HAP-1 (cell line): ENCODE data around the gene LHFPL3.

Source experiments
- DNase-seq, 2 experiments: peaks; one replicate each; pipeline ENCODE4 v3.0.0-alpha.2; 2016 to 2020; ENCODE audit warnings: low spot score in 2 of 2
- H3K27me3 ChIP-seq: fragments of 250-450 bp; sonication (Bioruptor Pico); 2 replicates; pipeline ENCODE4 v1.5.1; 2020; ENCODE audit warnings: low read depth, mild to moderate bottlenecking, moderate library complexity
- H3K36me3 ChIP-seq: fragments of 250-450 bp; sonication (Bioruptor Pico); replicated peaks from 2 replicates; pipeline ENCODE4 v1.5.1; 2020; ENCODE audit warnings: mild to moderate bottlenecking
- H3K4me1 ChIP-seq: fragments of 250-450 bp; sonication (Bioruptor Pico); 2 replicates; pipeline ENCODE4 v1.5.1; 2020; ENCODE audit warnings: mild to moderate bottlenecking
- H3K4me3 ChIP-seq: fragments of 250-450 bp; sonication (Bioruptor Pico); 2 replicates; pipeline ENCODE4 v1.5.1; 2020; ENCODE audit warnings: mild to moderate bottlenecking, moderate library complexity
- H3K9me3 ChIP-seq: fragments of 250-450 bp; sonication (Bioruptor Pico); 2 replicates; pipeline ENCODE4 v1.5.1; 2020; ENCODE audit warnings: mild to moderate bottlenecking, moderate library complexity
- in situ Hi-C: fragments of 300-500 bp; cut with MboI; formaldehyde crosslinking; loops from 3 replicates; pipeline ENCODE4 v1.14.3; 2020; ENCODE audit warnings: low sequenced_read_pairs, inconsistent platforms, mixed read lengths

Gene LHFPL3

GRCh38 chr7:104894726-104895521, 566.5 kb downstream of the LHFPL3 start:
- in situ Hi-C loops = no loop called here
- H3K4me1 ChIP-seq = peaks cover 6% of the 10 kb centered on the region
- H3K4me3 ChIP-seq = no peak overlapping the region
- no peaks in the 10 kb centered on the region for H3K36me3 ChIP-seq
- DNase-seq = no peak
- no peaks in the 10 kb centered on the region for H3K9me3 ChIP-seq
- H3K27me3 ChIP-seq = no peaks in the 10 kb centered on the region

- Histone ChIP-seq H3K27me3 (no peaks in the 10 kb centered on the region), H3K9me3 (no peaks in the 10 kb centered on the region), H3K36me3 (no peaks in the 10 kb centered on the region), H3K4me3 (no peak overlapping the region), H3K4me1 (peaks cover 12% of the 10 kb centered on the region)
- in situ Hi-C loops = no loop called here
- no peak for DNase-seq
Observed at GRCh38 chr7:104895522-104896236, 567.3 kb downstream of the LHFPL3 start.

- Histone ChIP-seq H3K9me3 (no peaks in the 10 kb centered on the region), H3K27me3 (no peaks in the 10 kb centered on the region), H3K36me3 (no peaks in the 10 kb centered on the region), H3K4me1 (peaks cover 19% of the 10 kb centered on the region), H3K4me3 (no peak overlapping the region)
- no peak for DNase-seq
- in situ Hi-C loops = no loop called here
Observed at GRCh38 chr7:104898434-104898833, 570.0 kb downstream of the LHFPL3 start.

DNA sequence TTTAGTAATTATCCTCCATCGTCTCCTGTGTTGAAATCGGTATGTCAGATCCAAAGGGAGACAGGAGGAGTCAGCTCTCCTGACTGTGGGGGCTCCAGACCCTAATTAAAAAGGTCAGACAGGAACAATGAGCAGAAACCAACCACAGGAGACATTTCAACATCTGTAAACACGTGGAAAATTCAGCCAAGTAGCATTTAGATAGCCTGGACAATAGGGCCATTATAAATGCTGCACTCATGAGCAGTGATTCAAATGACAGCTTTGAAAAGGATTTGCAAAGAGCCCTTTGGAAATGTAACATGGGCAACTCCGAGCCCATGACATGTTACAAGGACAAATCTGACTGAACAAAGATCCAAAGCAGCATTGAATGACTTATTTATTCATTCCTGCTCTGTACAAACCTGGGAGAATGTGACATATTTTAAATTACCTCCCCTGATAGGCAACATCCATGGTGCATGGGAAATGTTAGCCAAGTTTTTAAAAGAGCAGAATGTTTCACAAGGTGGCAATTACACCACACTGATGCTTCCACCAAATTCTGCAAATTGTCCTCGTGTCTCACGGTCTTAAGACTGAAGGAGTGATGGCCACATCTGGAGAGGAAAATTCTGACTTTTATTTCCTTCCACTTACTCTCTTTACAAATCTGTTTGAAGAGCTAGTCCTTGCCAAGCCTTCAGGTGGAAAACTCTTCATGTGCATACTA, 572.3 kb downstream of the LHFPL3 start:
- Histone ChIP-seq H3K36me3 (no peaks in the 10 kb centered on the region), H3K4me1 (peaks cover 19% of the 10 kb centered on the region), H3K4me3 (no peak overlapping the region), H3K9me3 (no peaks in the 10 kb centered on the region), H3K27me3 (no peaks in the 10 kb centered on the region)
- in situ Hi-C loops = no loop called here
- DNase-seq = peak; percentile 51 to 92

DNA sequence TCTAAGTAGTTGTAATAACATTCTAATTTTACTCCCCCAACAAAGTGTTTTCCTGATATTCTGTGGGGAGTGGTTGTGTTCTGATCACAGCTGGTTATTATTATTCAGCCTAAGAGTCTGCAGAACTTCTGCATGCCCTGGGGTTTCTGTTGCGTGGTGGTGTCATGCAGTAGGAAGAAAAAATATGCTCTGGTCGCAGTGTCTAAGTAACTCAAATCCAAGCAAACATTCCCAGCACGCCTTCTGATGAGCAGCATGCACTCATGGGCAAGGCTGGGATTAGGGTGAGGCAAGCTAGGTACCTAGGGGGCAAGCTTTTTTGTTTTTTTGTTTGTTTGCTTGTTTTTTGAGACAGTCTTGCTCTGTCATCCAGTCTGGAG, 572.8 kb downstream of the LHFPL3 start:
- in situ Hi-C loops = no loop called here
- H3K36me3 ChIP-seq = no peaks in the 10 kb centered on the region
- DNase-seq = no peak
- no peak overlapping the region for H3K4me3 ChIP-seq
- H3K4me1 ChIP-seq = peaks cover 19% of the 10 kb centered on the region
- no peaks in the 10 kb centered on the region for H3K9me3 ChIP-seq
- H3K27me3 ChIP-seq = no peaks in the 10 kb centered on the region

DNA sequence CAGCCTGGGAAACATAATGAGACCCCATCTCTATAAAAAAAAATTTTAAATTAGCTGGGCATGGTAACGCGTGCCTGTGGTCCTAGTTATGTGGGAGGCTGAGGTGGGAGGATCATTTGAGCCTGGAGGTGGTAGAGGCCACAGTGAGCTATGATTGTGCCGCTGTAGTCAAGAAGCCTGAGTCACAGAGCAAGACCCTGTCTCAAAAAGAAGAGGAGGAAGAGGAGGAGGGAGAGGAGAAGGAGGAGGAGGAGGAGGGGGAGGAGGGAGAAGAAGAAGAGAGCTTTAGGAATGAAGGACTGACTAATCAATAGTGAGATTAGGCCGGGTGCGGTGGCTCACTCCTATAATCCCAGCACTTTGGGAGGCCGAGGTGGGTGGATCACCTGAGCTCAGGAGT, 573.8 kb downstream of the LHFPL3 start:
- in situ Hi-C loops = no loop called here
- no peaks in the 10 kb centered on the region for H3K36me3 ChIP-seq

GRCh38 chr7:104903044-104903443, 574.6 kb downstream of the LHFPL3 start:
- DNase-seq = no peak
- H3K27me3 ChIP-seq = 0 out of 2 replicates have a peak, but pooled peaks cover 4% of the 10 kb centered on the region
- no peak overlapping the region for H3K4me3 ChIP-seq
- peaks cover 19% of the 10 kb centered on the region for H3K4me1 ChIP-seq
- H3K36me3 ChIP-seq = no peaks in the 10 kb centered on the region
- in situ Hi-C loops = no loop called here
- no peaks in the 10 kb centered on the region for H3K9me3 ChIP-seq

More for the DNA sequence above, 573.8 kb downstream of the LHFPL3 start:
- H3K4me1 ChIP-seq = peaks cover 19% of the 10 kb centered on the region
- H3K9me3 ChIP-seq = no peaks in the 10 kb centered on the region
- H3K4me3 ChIP-seq = no peak overlapping the region
- 0 out of 2 replicates have a peak, but pooled peaks cover 4% of the 10 kb centered on the region for H3K27me3 ChIP-seq
- DNase-seq = no peak

DNA sequence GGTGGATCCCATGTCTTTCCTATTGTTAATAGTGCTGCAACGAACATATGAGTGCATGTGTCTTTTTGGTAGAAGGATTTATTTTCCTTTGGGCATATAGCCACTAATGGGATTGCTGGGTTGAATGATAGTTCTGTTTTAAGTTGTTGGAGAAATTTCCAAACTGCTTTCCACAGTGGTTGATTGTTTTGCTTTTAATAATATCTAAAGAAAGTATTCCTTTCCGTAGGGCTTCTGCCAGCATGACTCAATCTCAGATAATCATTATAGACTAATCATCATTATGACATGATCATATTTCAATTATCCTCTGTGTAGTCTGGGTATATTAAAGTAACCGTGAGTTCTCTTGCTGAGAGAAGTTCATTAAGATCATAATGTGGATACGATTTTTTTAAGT, 575.4 kb downstream of the LHFPL3 start:
- no peak for DNase-seq
- Histone ChIP-seq H3K4me1 (peaks cover 22% of the 10 kb centered on the region), H3K36me3 (no peaks in the 10 kb centered on the region), H3K9me3 (no peaks in the 10 kb centered on the region), H3K4me3 (no peak overlapping the region), H3K27me3 (0 out of 2 replicates have a peak, but pooled peaks cover 4% of the 10 kb centered on the region)
- in situ Hi-C loops = no loop called here

GRCh38 chr7:104906032-104906431, 577.6 kb downstream of the LHFPL3 start:
- H3K9me3 ChIP-seq = no peaks in the 10 kb centered on the region
- in situ Hi-C loops = no loop called here
- H3K4me3 ChIP-seq = no peak overlapping the region
- DNase-seq = no peak
- peaks cover 15% of the 10 kb centered on the region for H3K4me1 ChIP-seq
- H3K36me3 ChIP-seq = no peaks in the 10 kb centered on the region
- H3K27me3 ChIP-seq = 0 out of 2 replicates have a peak, but pooled peaks cover 4% of the 10 kb centered on the region

- Histone ChIP-seq H3K27me3 (0 out of 2 replicates have a peak, but pooled peaks cover 4% of the 10 kb centered on the region), H3K36me3 (no peaks in the 10 kb centered on the region), H3K4me1 (peaks cover 12% of the 10 kb centered on the region), H3K4me3 (no peak overlapping the region), H3K9me3 (no peaks in the 10 kb centered on the region)
- DNase-seq = no peak
- in situ Hi-C loops = no loop called here
Observed at GRCh38 chr7:104906556-104906955, 578.2 kb downstream of the LHFPL3 start.

DNA sequence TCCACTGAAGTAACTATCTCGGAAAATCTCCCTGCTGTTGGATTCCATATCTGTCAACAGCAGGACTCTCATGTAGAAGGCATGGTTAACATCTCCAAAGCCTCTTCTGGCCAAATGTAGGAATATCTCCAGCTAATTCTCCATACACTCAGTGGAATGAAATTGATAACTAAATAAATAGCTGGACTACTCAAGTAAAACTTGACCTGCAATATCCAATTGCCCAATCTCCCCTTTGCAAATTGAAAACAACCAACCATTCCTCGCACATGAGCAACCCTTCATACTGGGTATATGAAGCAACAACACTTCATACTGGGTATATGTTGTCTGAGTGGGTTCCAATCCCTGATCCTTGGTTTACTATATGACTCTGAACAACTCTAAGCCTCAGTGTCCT, 580.2 kb downstream of the LHFPL3 start:
- in situ Hi-C loops = no loop called here

DNA sequence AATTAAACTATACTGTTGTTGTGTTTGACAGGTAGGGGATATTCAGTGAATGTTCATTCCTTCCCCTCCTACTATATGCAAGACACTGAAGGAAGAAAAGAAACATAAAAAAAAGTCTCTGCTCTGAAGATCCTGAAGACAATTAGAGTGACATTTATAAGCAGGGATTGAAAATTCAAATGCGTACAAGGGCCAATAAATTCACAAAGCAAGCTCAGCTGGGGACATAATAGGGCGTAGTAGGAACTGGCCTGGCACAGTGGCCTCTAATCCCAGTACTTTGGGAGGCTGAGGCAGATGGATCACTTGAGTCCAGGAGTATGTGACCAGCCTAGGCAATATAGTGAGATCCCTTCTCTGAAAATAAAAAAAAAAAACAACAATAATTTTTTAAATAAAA, 580.7 kb downstream of the LHFPL3 start:
- DNase-seq = peak; percentile 58 to 75
- H3K27me3 ChIP-seq = 0 out of 2 replicates have a peak, but pooled peaks cover 4% of the 10 kb centered on the region
- H3K9me3 ChIP-seq = no peaks in the 10 kb centered on the region
- H3K4me1 ChIP-seq = peaks cover 12% of the 10 kb centered on the region
- no peak overlapping the region for H3K4me3 ChIP-seq
- in situ Hi-C loops = no loop called here
- H3K36me3 ChIP-seq = no peaks in the 10 kb centered on the region

More for the DNA sequence above, 580.2 kb downstream of the LHFPL3 start:
- H3K9me3 ChIP-seq = no peaks in the 10 kb centered on the region
- H3K36me3 ChIP-seq = no peaks in the 10 kb centered on the region
- H3K27me3 ChIP-seq = 0 out of 2 replicates have a peak, but pooled peaks cover 4% of the 10 kb centered on the region
- H3K4me3 ChIP-seq = no peak overlapping the region
- H3K4me1 ChIP-seq = peaks cover 12% of the 10 kb centered on the region
- no peak for DNase-seq

GRCh38 chr7:104914421-104914820, 586.0 kb downstream of the LHFPL3 start:
- Histone ChIP-seq H3K36me3 (no peaks in the 10 kb centered on the region), H3K4me1 (peaks cover 4% of the 10 kb centered on the region), H3K27me3 (peaks cover 3% of the 10 kb centered on the region; the same call in 1 of the 2 replicates), H3K4me3 (no peak overlapping the region), H3K9me3 (no peaks in the 10 kb centered on the region)
- DNase-seq = no peak
- in situ Hi-C loops = no loop called here
